WTC11 (cell line): Measurements from ENCODE around the gene NQO2. TPM values are rescaled to one million over a fixed set of nuclear protein-coding genes. Genes with fewer than 3 reads are reported as not detected.

Source experiments
- ATAC-seq: fragments of 200-7000 bp; cut with Tn5 transposase; 2 replicates; pipeline ENCODE4 v1.10.0; 2021; ENCODE audit warnings: mild to moderate bottlenecking, moderate library complexity
- CTCF ChIA-PET: fragments of 300-600 bp; sonication (Branson Sonifier 250); formaldehyde crosslinking; loops from one replicate; lab custom pipeline; 2021; ENCODE audit warnings: antibody characterized with exemption; lab: Charles Lee
- POLR2A ChIA-PET: fragments of 350-600 bp; sonication (Branson Sonifier 250); formaldehyde crosslinking; loops from one replicate; lab custom pipeline; 2021; ENCODE audit warnings: antibody characterized with exemption; lab: Charles Lee
- DNase-seq: peaks from one replicate; pipeline ENCODE4 v3.0.0; 2021; ENCODE audit warnings: low spot score
- H3K27ac Mint-ChIP-seq: 2 replicates; pipeline ENCODE4 v1.8.0; 2021; ENCODE audit warnings: mixed read lengths
- H3K27me3 Mint-ChIP-seq: 2 replicates; pipeline ENCODE4 v1.8.0; 2021; ENCODE audit warnings: low read depth, mild to moderate bottlenecking, moderate library complexity, mixed read lengths
- H3K36me3 Mint-ChIP-seq: 2 replicates; pipeline ENCODE4 v1.8.0; 2021; ENCODE audit warnings: mixed read lengths
- H3K4me1 Mint-ChIP-seq: 2 replicates; pipeline ENCODE4 v1.8.0; 2022; ENCODE audit warnings: mixed read lengths
- H3K4me3 Mint-ChIP-seq: 2 replicates; pipeline ENCODE4 v1.8.0; 2021; ENCODE audit warnings: mild to moderate bottlenecking, moderate library complexity, mixed read lengths
- H3K9me3 Mint-ChIP-seq: 2 replicates; pipeline ENCODE4 v1.8.0; 2021; ENCODE audit warnings: mixed read lengths
- ARID4B ChIP-seq: sonication (generic); formaldehyde crosslinking; IDR thresholded peaks from 2 replicates; pipeline ENCODE4 v1.8.0; 2023; ENCODE audit warnings: missing genetic modification reagents, mild to moderate bottlenecking, borderline replicate concordance
- ATF1 ChIP-seq: sonication (generic); formaldehyde crosslinking; IDR thresholded peaks from 2 replicates; pipeline ENCODE4 v1.8.1; 2023; ENCODE audit warnings: mild to moderate bottlenecking, moderate library complexity, missing genetic modification reagents
- CDX4 ChIP-seq: fragments of 250-450 bp; sonication (Bioruptor Pico); IDR thresholded peaks from 2 replicates; pipeline ENCODE4 v1.9.0; 2021; ENCODE audit warnings: moderate library complexity, mild to moderate bottlenecking, inconsistent platforms, borderline replicate concordance
- E2F1 ChIP-seq: sonication (generic); formaldehyde crosslinking; IDR thresholded peaks from 2 replicates; pipeline ENCODE4 v1.8.0; 2022; ENCODE audit warnings: mild to moderate bottlenecking, missing genetic modification reagents
- EMX1 ChIP-seq: fragments of 250-450 bp; sonication (Bioruptor Pico); IDR thresholded peaks from 2 replicates; pipeline ENCODE4 v1.8.0; 2021; ENCODE audit warnings: mild to moderate bottlenecking
- ESRRA ChIP-seq: sonication (generic); formaldehyde crosslinking; IDR thresholded peaks from 2 replicates; pipeline ENCODE4 v1.8.1; 2022; ENCODE audit warnings: mild to moderate bottlenecking, missing genetic modification reagents, borderline replicate concordance
- HMGA2 ChIP-seq: fragments of 250-450 bp; sonication (Bioruptor Pico); IDR thresholded peaks from 2 replicates; pipeline ENCODE4 v1.4.0; 2021; ENCODE audit warnings: mild to moderate bottlenecking, moderate library complexity
- HMGXB4 ChIP-seq: sonication (generic); formaldehyde crosslinking; IDR thresholded peaks from 2 replicates; pipeline ENCODE4 v1.8.1; 2023; ENCODE audit warnings: mild to moderate bottlenecking, moderate library complexity, missing genetic modification reagents
- MLX ChIP-seq: sonication (generic); formaldehyde crosslinking; IDR thresholded peaks from 2 replicates; pipeline ENCODE4 v1.8.1; 2023; ENCODE audit warnings: mild to moderate bottlenecking, missing genetic modification reagents, moderate library complexity
- NFATC4 ChIP-seq: fragments of 250-450 bp; sonication (Bioruptor Pico); IDR thresholded peaks from 2 replicates; pipeline ENCODE4 v1.9.0; 2021; ENCODE audit warnings: mild to moderate bottlenecking
- SMAD3 ChIP-seq: sonication (generic); formaldehyde crosslinking; IDR thresholded peaks from 2 replicates; pipeline ENCODE4 v1.8.0; 2022; ENCODE audit warnings: missing genetic modification reagents, mild to moderate bottlenecking, borderline replicate concordance
- SOX15 ChIP-seq: fragments of 250-450 bp; sonication (Bioruptor Pico); IDR thresholded peaks from 2 replicates; pipeline ENCODE4 v1.9.0; 2021; ENCODE audit warnings: mild to moderate bottlenecking
- TEAD4 ChIP-seq: sonication (generic); formaldehyde crosslinking; IDR thresholded peaks from 2 replicates; pipeline ENCODE4 v1.8.0; 2022; ENCODE audit warnings: mild to moderate bottlenecking, missing genetic modification reagents
- ZNF219 ChIP-seq: sonication (generic); formaldehyde crosslinking; IDR thresholded peaks from 2 replicates; pipeline ENCODE4 v1.8.0; 2023; ENCODE audit warnings: missing genetic modification reagents, mild to moderate bottlenecking, borderline replicate concordance
- ZNF396 ChIP-seq: fragments of 250-450 bp; sonication (Bioruptor Pico); IDR thresholded peaks from 2 replicates; pipeline ENCODE4 v1.8.0; 2021; ENCODE audit warnings: mild to moderate bottlenecking, moderate library complexity, borderline replicate concordance
- ZNF416 ChIP-seq: fragments of 250-450 bp; sonication (Bioruptor Pico); IDR thresholded peaks from 2 replicates; pipeline ENCODE4 v1.9.0; 2021; ENCODE audit warnings: mild to moderate bottlenecking, inconsistent platforms
- ZNF671 ChIP-seq: fragments of 250-450 bp; sonication (Bioruptor Pico); IDR thresholded peaks from 2 replicates; pipeline ENCODE4 v1.8.0; 2021; ENCODE audit warnings: mild to moderate bottlenecking
- total RNA-seq: library from RNA; stranded (reverse); gene quantifications from 3 replicates; pipeline ENCODE4 v1.2.3, GENCODE V29; 2021
- TF ChIP-seq, protein P1 (sequence below): fragments of 250-450 bp; sonication (Bioruptor Pico); IDR thresholded peaks from 2 replicates; pipeline ENCODE4 v1.8.0; 2021; ENCODE audit warnings: mild to moderate bottlenecking
- TF ChIP-seq, protein P2 (sequence below): sonication (generic); formaldehyde crosslinking; IDR thresholded peaks from 2 replicates; pipeline ENCODE4 v1.8.1; 2023; ENCODE audit warnings: mild to moderate bottlenecking, missing genetic modification reagents
- TF ChIP-seq, protein P3 (sequence below): sonication (generic); formaldehyde crosslinking; IDR thresholded peaks from 2 replicates; pipeline ENCODE4 v1.8.1; 2023; ENCODE audit warnings: mild to moderate bottlenecking, missing genetic modification reagents, moderate library complexity
- TF ChIP-seq, protein P4 (sequence below): sonication (generic); formaldehyde crosslinking; IDR thresholded peaks from 2 replicates; pipeline ENCODE4 v1.8.1; 2023; ENCODE audit warnings: mild to moderate bottlenecking, missing genetic modification reagents

Gene NQO2
- total RNA-seq, 1 experiment from 2014 or later: 119 TPM

- Mint-ChIP-seq H3K4me3 (no peak overlapping the region), H3K9me3 (no peaks in the 10 kb centered on the region), H3K4me1 (peaks cover 52% of the 10 kb centered on the region), H3K36me3 (no peaks in the 10 kb centered on the region), H3K27ac (peak overlapping the region; percentile 5; the same call in 1 of the 2 replicates), H3K27me3 (no peaks in the 10 kb centered on the region)
- ChIA-PET CTCF (interaction anchor here (0.6 to 2.4 kb wide), 4 partner anchors 10 to 31 kb away, joined by 3 to 27 read pairs (median 4); no protein-coding TSS in a partner anchor), POLR2A (interaction anchor here (0.6 to 0.7 kb wide), 2 partner anchors 26 to 37 kb away, joined by 3 read pairs; no protein-coding TSS in a partner anchor)
- TF ChIP-seq HMGXB4 (no peak), ZNF219 (CRISPR knock-in tag) (no peak), ATF1 (CRISPR knock-in tag) (no peak), ZNF396 (CRISPR knock-in tag) (no peak), ZNF416 (no peak), CDX4 (CRISPR knock-in tag) (no peak), ZNF671 (no peak), E2F1 (CRISPR knock-in tag) (no peak), EMX1 (CRISPR knock-in tag) (no peak), ESRRA (CRISPR knock-in tag) (no peak)
- TF ChIP-seq, protein P1, sequence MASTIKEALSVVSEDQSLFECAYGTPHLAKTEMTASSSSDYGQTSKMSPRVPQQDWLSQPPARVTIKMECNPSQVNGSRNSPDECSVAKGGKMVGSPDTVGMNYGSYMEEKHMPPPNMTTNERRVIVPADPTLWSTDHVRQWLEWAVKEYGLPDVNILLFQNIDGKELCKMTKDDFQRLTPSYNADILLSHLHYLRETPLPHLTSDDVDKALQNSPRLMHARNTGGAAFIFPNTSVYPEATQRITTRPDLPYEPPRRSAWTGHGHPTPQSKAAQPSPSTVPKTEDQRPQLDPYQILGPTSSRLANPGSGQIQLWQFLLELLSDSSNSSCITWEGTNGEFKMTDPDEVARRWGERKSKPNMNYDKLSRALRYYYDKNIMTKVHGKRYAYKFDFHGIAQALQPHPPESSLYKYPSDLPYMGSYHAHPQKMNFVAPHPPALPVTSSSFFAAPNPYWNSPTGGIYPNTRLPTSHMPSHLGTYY (CRISPR knock-in tag): no peak
- TF ChIP-seq, protein P2, sequence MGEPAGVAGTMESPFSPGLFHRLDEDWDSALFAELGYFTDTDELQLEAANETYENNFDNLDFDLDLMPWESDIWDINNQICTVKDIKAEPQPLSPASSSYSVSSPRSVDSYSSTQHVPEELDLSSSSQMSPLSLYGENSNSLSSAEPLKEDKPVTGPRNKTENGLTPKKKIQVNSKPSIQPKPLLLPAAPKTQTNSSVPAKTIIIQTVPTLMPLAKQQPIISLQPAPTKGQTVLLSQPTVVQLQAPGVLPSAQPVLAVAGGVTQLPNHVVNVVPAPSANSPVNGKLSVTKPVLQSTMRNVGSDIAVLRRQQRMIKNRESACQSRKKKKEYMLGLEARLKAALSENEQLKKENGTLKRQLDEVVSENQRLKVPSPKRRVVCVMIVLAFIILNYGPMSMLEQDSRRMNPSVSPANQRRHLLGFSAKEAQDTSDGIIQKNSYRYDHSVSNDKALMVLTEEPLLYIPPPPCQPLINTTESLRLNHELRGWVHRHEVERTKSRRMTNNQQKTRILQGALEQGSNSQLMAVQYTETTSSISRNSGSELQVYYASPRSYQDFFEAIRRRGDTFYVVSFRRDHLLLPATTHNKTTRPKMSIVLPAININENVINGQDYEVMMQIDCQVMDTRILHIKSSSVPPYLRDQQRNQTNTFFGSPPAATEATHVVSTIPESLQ (CRISPR knock-in tag): no peak
- DNase-seq (no peak), ATAC-seq (no peak)
These were observed 37.1 kb upstream of the NQO2 start for GRCh38 chr6:2962636-2963035.

DNA sequence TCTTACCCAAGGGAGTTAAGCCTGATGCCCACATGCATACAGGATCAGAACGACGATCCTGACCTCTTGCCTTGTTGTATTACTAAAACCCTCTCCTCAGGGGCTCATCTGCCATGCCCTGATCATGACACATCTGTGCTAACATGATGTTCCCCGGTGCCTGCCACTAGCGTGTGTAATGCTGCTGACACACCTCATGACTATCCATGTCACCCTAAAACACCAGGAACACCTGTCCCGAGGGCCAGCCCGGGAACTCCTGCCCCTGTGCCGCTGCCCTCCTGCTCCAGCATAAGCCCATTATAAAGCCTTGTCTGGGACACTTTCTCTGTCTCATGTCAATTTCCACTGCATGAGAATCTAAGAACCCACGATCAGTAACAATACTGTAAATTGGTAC is 35.9 kb upstream of the NQO2 start:
- ChIA-PET CTCF (interaction anchor here (2.4 kb wide), 1 partner anchor 11 kb away, joined by 27 read pairs; no protein-coding TSS in a partner anchor), POLR2A (no interaction called here)
- Mint-ChIP-seq H3K4me1 (peaks cover 52% of the 10 kb centered on the region), H3K4me3 (no peak overlapping the region), H3K36me3 (no peaks in the 10 kb centered on the region), H3K27ac (no peak overlapping the region), H3K27me3 (no peaks in the 10 kb centered on the region), H3K9me3 (no peaks in the 10 kb centered on the region)
- DNase-seq: no peak
- ATAC-seq: no peak
- no peak for TF ChIP-seq MLX (CRISPR knock-in tag)
- TF ChIP-seq SOX15 (CRISPR knock-in tag): no peak
- no peak for TF ChIP-seq ARID4B (CRISPR knock-in tag)
- TF ChIP-seq, protein P3, sequence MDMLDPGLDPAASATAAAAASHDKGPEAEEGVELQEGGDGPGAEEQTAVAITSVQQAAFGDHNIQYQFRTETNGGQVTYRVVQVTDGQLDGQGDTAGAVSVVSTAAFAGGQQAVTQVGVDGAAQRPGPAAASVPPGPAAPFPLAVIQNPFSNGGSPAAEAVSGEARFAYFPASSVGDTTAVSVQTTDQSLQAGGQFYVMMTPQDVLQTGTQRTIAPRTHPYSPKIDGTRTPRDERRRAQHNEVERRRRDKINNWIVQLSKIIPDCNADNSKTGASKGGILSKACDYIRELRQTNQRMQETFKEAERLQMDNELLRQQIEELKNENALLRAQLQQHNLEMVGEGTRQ (CRISPR knock-in tag): no peak
- no peak for TF ChIP-seq HMGA2 (CRISPR knock-in tag)
- TF ChIP-seq, protein P4, sequence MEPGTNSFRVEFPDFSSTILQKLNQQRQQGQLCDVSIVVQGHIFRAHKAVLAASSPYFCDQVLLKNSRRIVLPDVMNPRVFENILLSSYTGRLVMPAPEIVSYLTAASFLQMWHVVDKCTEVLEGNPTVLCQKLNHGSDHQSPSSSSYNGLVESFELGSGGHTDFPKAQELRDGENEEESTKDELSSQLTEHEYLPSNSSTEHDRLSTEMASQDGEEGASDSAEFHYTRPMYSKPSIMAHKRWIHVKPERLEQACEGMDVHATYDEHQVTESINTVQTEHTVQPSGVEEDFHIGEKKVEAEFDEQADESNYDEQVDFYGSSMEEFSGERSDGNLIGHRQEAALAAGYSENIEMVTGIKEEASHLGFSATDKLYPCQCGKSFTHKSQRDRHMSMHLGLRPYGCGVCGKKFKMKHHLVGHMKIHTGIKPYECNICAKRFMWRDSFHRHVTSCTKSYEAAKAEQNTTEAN (CRISPR knock-in tag): no peak
- no peak for TF ChIP-seq NFATC4 (CRISPR knock-in tag)
- no peak for TF ChIP-seq TEAD4 (CRISPR knock-in tag)
- no peak for TF ChIP-seq SMAD3
